Fibroblast of villous mesenchyme (primary cell): ENCODE measurements around the gene STEAP3. TPM values are rescaled to one million over a fixed set of nuclear protein-coding genes. Genes with fewer than 3 reads are reported as not detected.
A peak's percentile ranks its signal among the peaks of the same experiment; 100 is the strongest.

Experiments used
- DNase-seq: peaks from one replicate; pipeline ENCODE4 v3.0.0-alpha.2; 2010; ENCODE audit warnings: low read depth
- H3K4me3 ChIP-seq: 2 replicates; pipeline ENCODE4 v1.5.1; 2011; ENCODE audit warnings: low read depth, mild to moderate bottlenecking, low read length
- CTCF ChIP-seq: IDR thresholded peaks from 2 replicates; pipeline ENCODE4 v1.5.1; 2012; ENCODE audit warnings: low read depth, mild to moderate bottlenecking, low read length; ENCODE audit not compliant: insufficient read depth
- total RNA-seq: library from RNA; depleted of rRNA; stranded (reverse); fragments of >200 nt; gene quantifications from 2 replicates; pipeline ENCODE4 v1.2.3, GENCODE V29; 2012

Gene STEAP3
- total RNA-seq, 1 donor: 17.7 TPM

GRCh38 chr2:119230219-119231185, 6.9 kb downstream of the STEAP3 start:
- no peak for DNase-seq
- H3K4me3 ChIP-seq: no peak overlapping the region
- TF ChIP-seq CTCF: no peak

GRCh38 chr2:119231975-119232665, 8.5 kb downstream of the STEAP3 start:
- no peak for DNase-seq
- H3K4me3 ChIP-seq: no peak overlapping the region
- TF ChIP-seq CTCF: no peak

- H3K4me3 ChIP-seq: no peak overlapping the region
- TF ChIP-seq CTCF: no peak
- DNase-seq: no peak
These were observed 9.0 kb downstream of the STEAP3 start for GRCh38 chr2:119232666-119232993.

GRCh38 chr2:119233326-119234020, 9.8 kb downstream of the STEAP3 start:
- peak; percentile 58 for DNase-seq
- H3K4me3 ChIP-seq: no peak overlapping the region
- no peak for TF ChIP-seq CTCF

- no peak overlapping the region for H3K4me3 ChIP-seq
- peak; percentile 41 for TF ChIP-seq CTCF
- DNase-seq: peak; percentile 39
These were observed 10.7 kb downstream of the STEAP3 start for GRCh38 chr2:119234021-119235019.

- TF ChIP-seq CTCF: no peak
- no peak for DNase-seq
- H3K4me3 ChIP-seq: no peak overlapping the region
These were observed 13.2 kb downstream of the STEAP3 start for GRCh38 chr2:119236796-119237195.
